Endothelial cell of umbilical vein (primary cell): ENCODE data around the gene CYTIP. TPM values are rescaled to one million over a fixed set of nuclear protein-coding genes. Genes with fewer than 3 reads are reported as not detected.

Source experiments
- BruUV-seq: library from RNA; stranded (reverse); fragments of 400-500 nt; replicated peaks from 2 replicates; lab custom pipeline; 2021; lab: Mats Ljungman, UMichigan
- CTCF ChIA-PET: fragments of 300-600, 350-600 bp; sonication (Branson Sonifier 250); formaldehyde crosslinking; loops from one replicate; lab custom pipeline; 2021; ENCODE audit warnings: antibody characterized with exemption, inconsistent platforms; lab: Charles Lee
- POLR2A ChIA-PET: fragments of 300-600, 350-600 bp; sonication (Branson Sonifier 250); formaldehyde crosslinking; loops from one replicate; lab custom pipeline; 2021; ENCODE audit warnings: antibody characterized with exemption, inconsistent platforms; lab: Charles Lee
- DNase-seq: peaks from one replicate; pipeline ENCODE4 v3.0.0-alpha.2; 2011; ENCODE audit warnings: low read depth, low spot score
- FAIRE-seq: peaks from 2 replicates; lab custom pipeline; 2011; peaks lifted over from hg19 to GRCh38; lab: Jason Lieb, UNC
- H2AFZ ChIP-seq: 2 replicates; pipeline ENCODE4 v1.6.0; 2012; ENCODE audit warnings: low read depth, low read length, control low read depth, inconsistent platforms
- H3K27ac ChIP-seq: 2 replicates; pipeline ENCODE4 v1.5.1; 2011; ENCODE audit warnings: low read depth, mild to moderate bottlenecking, control low read depth, low read length, moderate library complexity; ENCODE audit not compliant: insufficient read depth
- H3K27me3 ChIP-seq, 2 experiments: 2 replicates each; pipeline versions ENCODE4 v1.6.0 to v1.6.1; 2011; ENCODE audit warnings: low read length in 2 of 2, mixed read lengths in 1 of 2; ENCODE audit not compliant: control insufficient read depth in 2 of 2, insufficient read depth in 2 of 2
- H3K36me3 ChIP-seq, 2 experiments: 2 replicates in 1 of 2; 3 replicates in 1 of 2; pipeline ENCODE4 v1.5.1; 2011; ENCODE audit warnings: low read length in 2 of 2, mild to moderate bottlenecking in 1 of 2, moderate library complexity in 1 of 2; ENCODE audit not compliant: control insufficient read depth in 2 of 2, insufficient read depth in 2 of 2; ENCODE audit errors: extremely low read depth in 1 of 2
- H3K4me1 ChIP-seq: 3 replicates; pipeline ENCODE4 v1.5.1; 2011; ENCODE audit warnings: mild to moderate bottlenecking, low read length; ENCODE audit not compliant: control insufficient read depth, insufficient read depth; ENCODE audit errors: extremely low read depth
- H3K4me2 ChIP-seq: 2 replicates; pipeline ENCODE4 v1.6.1; 2011; ENCODE audit warnings: low read length, control low read depth, mixed read lengths; ENCODE audit not compliant: insufficient read depth
- H3K4me3 ChIP-seq, 3 experiments: fragments of 200-600 bp in 1 of 3; sonication (generic), shearing (Covaris generic) in 1 of 3; replicated peaks in 1 of 3; 2 replicates each; pipeline ENCODE4 v1.5.1; 2011 to 2016; ENCODE audit warnings: control low read depth in 3 of 3, low read length in 3 of 3, mild to moderate bottlenecking in 2 of 3, inconsistent platforms in 1 of 3, low read depth in 1 of 3, moderate library complexity in 1 of 3; ENCODE audit not compliant: insufficient read depth in 1 of 3
- H3K79me2 ChIP-seq: 2 replicates; pipeline ENCODE4 v1.6.0; 2012; ENCODE audit warnings: low read length, inconsistent platforms; ENCODE audit not compliant: control insufficient read depth, insufficient read depth
- H3K9ac ChIP-seq: replicated peaks from 2 replicates; pipeline ENCODE3; 2011; ENCODE audit warnings: low read length, control low read depth; ENCODE audit not compliant: insufficient read depth; ENCODE audit errors: extremely low read depth
- H3K9me1 ChIP-seq: replicated peaks from 3 replicates; pipeline ENCODE4 v1.6.0; 2011; ENCODE audit warnings: mild to moderate bottlenecking, low read length; ENCODE audit not compliant: control insufficient read depth, insufficient read depth; ENCODE audit errors: extremely low read depth
- H3K9me3 ChIP-seq: replicated peaks from 2 replicates; pipeline ENCODE4 v1.5.1; 2012; ENCODE audit warnings: low read length, inconsistent platforms; ENCODE audit not compliant: control insufficient read depth, insufficient read depth
- H4K20me1 ChIP-seq: replicated peaks from 2 replicates; pipeline ENCODE3; 2011; ENCODE audit warnings: mild to moderate bottlenecking, low read length; ENCODE audit not compliant: control insufficient read depth, insufficient read depth; ENCODE audit errors: extremely low read depth
- EZH2 ChIP-seq: IDR thresholded peaks from 2 replicates; pipeline ENCODE4 v1.6.1; 2012; ENCODE audit warnings: borderline replicate concordance, low read depth, mild to moderate bottlenecking, moderate library complexity, low read length, inconsistent platforms; ENCODE audit not compliant: severe bottlenecking
- FOS ChIP-seq: IDR thresholded peaks from 2 replicates; pipeline ENCODE4 v1.6.1; 2011; ENCODE audit warnings: mild to moderate bottlenecking, low read length, moderate library complexity, borderline replicate concordance; ENCODE audit not compliant: insufficient read depth
- GATA2 ChIP-seq: IDR thresholded peaks from 2 replicates; pipeline ENCODE4 v1.7.0; 2011; ENCODE audit warnings: low read depth, mild to moderate bottlenecking, moderate library complexity, mixed read lengths, low read length; ENCODE audit not compliant: insufficient read length, insufficient read depth
- JUN ChIP-seq: IDR thresholded peaks from 2 replicates; pipeline ENCODE4 v1.6.1; 2011; ENCODE audit warnings: borderline replicate concordance, low read depth; ENCODE audit not compliant: insufficient read length, insufficient read depth
- MYC ChIP-seq: IDR thresholded peaks from one replicate; pipeline ENCODE4 v1.6.1; 2011; ENCODE audit warnings: mild to moderate bottlenecking, low read depth, low read length
- POLR2A ChIP-seq: IDR thresholded peaks from 2 replicates; pipeline ENCODE4 v1.6.1; 2012; ENCODE audit warnings: low read depth, mild to moderate bottlenecking, control low read depth, low read length
- POLR2AphosphoS5 ChIP-seq: IDR thresholded peaks from 2 replicates; pipeline ENCODE4 v1.6.1; 2012; ENCODE audit warnings: low read depth, mild to moderate bottlenecking, control low read depth, low read length, moderate library complexity; ENCODE audit not compliant: insufficient read depth
- dilution Hi-C: fragments of 300-500 bp; cut with MboI; formaldehyde crosslinking; loops from one replicate; pipeline ENCODE4 v1.15.0; 2019; ENCODE audit warnings: low sequenced_read_pairs; ENCODE audit not compliant: extremely low pct_ligation_motif_present
- intact Hi-C: fragments of 100-400 bp; cut with micrococcal nuclease; formaldehyde crosslinking; loops from one replicate; pipeline ENCODE4 v1.10.0; 2022
- polyA plus RNA-seq, 4 experiments: library from polyadenylated mRNA; depleted of rRNA in 3 of 4; stranded (reverse) in 3 of 4; unstranded in 1 of 4; fragments of >200 nt; gene quantifications; 2 replicates each; pipeline versions ENCODE4 v1.2.1 to v1.2.3, GENCODE V29; 2011 to 2012; ENCODE audit warnings: missing spikeins in 1 of 4
- total RNA-seq: library from RNA; stranded (reverse); gene quantifications from 2 replicates; pipeline ENCODE4 v1.2.3, GENCODE V29; 2021
- TF ChIP-seq, protein P1 (sequence below): IDR thresholded peaks from 2 replicates; pipeline ENCODE4 v1.6.1; 2011; ENCODE audit not compliant: insufficient read depth, insufficient read length
- TF ChIP-seq, protein P2 (sequence below), 2 donors: IDR thresholded peaks; 1 replicate in 1 of 2; 2 replicates in 1 of 2; pipeline ENCODE4 v1.5.1; 2011; ENCODE audit warnings: low read length in 2 of 2, mild to moderate bottlenecking in 2 of 2, moderate library complexity in 2 of 2, control low read depth in 1 of 2, inconsistent platforms in 1 of 2, low read depth in 1 of 2; ENCODE audit not compliant: insufficient read depth in 1 of 2; ENCODE audit errors: extremely low read depth in 1 of 2

Gene CYTIP
- total and polyA plus RNA-seq, 2 donors (not counting 3 experiments of a cell fraction or from before 2014, with no cell fraction given): not detected

DNA sequence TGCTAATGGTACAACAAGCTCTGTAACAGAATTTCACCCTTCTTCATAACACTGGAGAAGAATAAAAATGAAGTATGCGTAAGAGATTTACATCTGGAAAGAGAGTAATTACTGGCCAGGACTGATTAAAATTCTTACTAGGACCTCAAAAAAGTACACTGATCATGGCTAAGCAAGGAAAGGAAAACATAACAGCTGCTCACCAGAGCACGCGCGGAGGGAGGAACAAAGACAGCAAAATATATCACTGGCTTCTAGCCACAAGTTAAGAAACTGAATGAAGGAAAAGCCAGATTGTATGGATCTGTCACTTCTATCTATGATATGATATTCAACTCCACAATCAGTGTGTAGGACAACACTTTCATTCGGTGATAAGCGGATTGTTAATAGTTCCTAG, 15.6 kb upstream of the CYTIP start:
- intact Hi-C loops: no loop called here

DNA sequence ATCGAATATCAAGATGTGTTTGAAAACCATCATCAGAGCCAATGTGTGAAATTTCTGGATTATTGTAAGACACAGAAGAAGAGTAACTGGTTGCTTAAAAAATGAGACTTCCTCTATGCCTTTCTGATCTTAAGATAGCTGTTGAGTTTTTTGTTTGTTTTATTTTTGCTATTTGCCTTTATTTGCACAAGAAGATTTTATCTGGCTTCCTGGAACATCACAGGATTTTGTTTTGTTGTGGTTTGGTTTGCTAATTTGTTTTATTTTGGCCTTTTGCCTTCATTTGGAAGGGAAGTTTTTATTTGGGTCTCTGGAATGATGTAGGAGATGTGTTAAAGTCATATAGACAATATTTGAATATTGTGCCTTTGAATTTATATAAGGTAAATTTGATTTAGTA, 3.9 kb upstream of the CYTIP start:
- ChIA-PET POLR2A (no interaction called here), CTCF (no interaction called here)
- Histone ChIP-seq H3K4me2 (no peak overlapping the region), H3K27ac (no peak overlapping the region), H4K20me1 (no peaks in the 10 kb centered on the region), H2AFZ (no peak overlapping the region), H3K4me3 (no peak overlapping the region), H3K36me3 (no peaks in the 10 kb centered on the region), H3K27me3 (no peaks in the 10 kb centered on the region), H3K4me1 (no peaks in the 10 kb centered on the region), H3K9ac (no peak overlapping the region), H3K9me3 (no peaks in the 10 kb centered on the region), H3K9me1 (no peaks in the 10 kb centered on the region), H3K79me2 (no peaks in the 10 kb centered on the region)
- no peak for DNase-seq
- dilution Hi-C loops (no loop called here), intact Hi-C loops (no loop called here)
- FAIRE-seq: no peak
- no peak for TF ChIP-seq EZH2
- TF ChIP-seq, protein P1, sequence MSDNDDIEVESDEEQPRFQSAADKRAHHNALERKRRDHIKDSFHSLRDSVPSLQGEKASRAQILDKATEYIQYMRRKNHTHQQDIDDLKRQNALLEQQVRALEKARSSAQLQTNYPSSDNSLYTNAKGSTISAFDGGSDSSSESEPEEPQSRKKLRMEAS: no peak
- TF ChIP-seq, protein P2, sequence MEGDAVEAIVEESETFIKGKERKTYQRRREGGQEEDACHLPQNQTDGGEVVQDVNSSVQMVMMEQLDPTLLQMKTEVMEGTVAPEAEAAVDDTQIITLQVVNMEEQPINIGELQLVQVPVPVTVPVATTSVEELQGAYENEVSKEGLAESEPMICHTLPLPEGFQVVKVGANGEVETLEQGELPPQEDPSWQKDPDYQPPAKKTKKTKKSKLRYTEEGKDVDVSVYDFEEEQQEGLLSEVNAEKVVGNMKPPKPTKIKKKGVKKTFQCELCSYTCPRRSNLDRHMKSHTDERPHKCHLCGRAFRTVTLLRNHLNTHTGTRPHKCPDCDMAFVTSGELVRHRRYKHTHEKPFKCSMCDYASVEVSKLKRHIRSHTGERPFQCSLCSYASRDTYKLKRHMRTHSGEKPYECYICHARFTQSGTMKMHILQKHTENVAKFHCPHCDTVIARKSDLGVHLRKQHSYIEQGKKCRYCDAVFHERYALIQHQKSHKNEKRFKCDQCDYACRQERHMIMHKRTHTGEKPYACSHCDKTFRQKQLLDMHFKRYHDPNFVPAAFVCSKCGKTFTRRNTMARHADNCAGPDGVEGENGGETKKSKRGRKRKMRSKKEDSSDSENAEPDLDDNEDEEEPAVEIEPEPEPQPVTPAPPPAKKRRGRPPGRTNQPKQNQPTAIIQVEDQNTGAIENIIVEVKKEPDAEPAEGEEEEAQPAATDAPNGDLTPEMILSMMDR (IDR thresholded peaks at IDR 0.05; ENCODE audit: extremely low read depth in 1 of 2, insufficient read depth in 1 of 2, low read depth in 1 of 2, low read length in 2 of 2): no peak
- TF ChIP-seq POLR2A: no peak
- TF ChIP-seq GATA2: no peak
- TF ChIP-seq FOS: no peak
- TF ChIP-seq JUN: no peak
- TF ChIP-seq MYC: no peak
- TF ChIP-seq POLR2AphosphoS5: no peak
- BruUV-seq: no TSS peak

More for the DNA sequence above, 15.6 kb upstream of the CYTIP start:
- Histone ChIP-seq H3K4me3 (no peak overlapping the region), H3K36me3 (no peaks in the 10 kb centered on the region), H3K4me2 (no peak overlapping the region), H3K79me2 (no peaks in the 10 kb centered on the region), H4K20me1 (no peaks in the 10 kb centered on the region), H3K4me1 (no peaks in the 10 kb centered on the region), H2AFZ (no peak overlapping the region), H3K27ac (no peak overlapping the region), H3K9me3 (no peaks in the 10 kb centered on the region), H3K9ac (no peak overlapping the region), H3K9me1 (no peaks in the 10 kb centered on the region), H3K27me3 (peaks cover 2 to 9% of the 10 kb centered on the region in 2 experiments)
- dilution Hi-C loops: no loop called here
- BruUV-seq: no TSS peak
- POLR2A ChIA-PET: no interaction called here
- no peak for DNase-seq
- TF ChIP-seq JUN (no peak), MYC (no peak), POLR2AphosphoS5 (no peak)
- TF ChIP-seq, protein P2 (IDR thresholded peaks at IDR 0.05; ENCODE audit: extremely low read depth in 1 of 2, insufficient read depth in 1 of 2, low read depth in 1 of 2, low read length in 2 of 2): no peak
- TF ChIP-seq, protein P1: no peak
- no peak for FAIRE-seq
- CTCF ChIA-PET: no interaction called here
